Cardiac muscle cell (in vitro differentiated cells and primary cell): ENCODE results near the gene FANCL. TPM values are rescaled to one million over a fixed set of nuclear protein-coding genes. Genes with fewer than 3 reads are reported as not detected.
A peak's percentile ranks its signal among the peaks of the same experiment; 100 is the strongest.
"Not testable (repeated sequence)": the region's sequence is repeated elsewhere in the genome, so short reads cannot be mapped to it uniquely, and the experiment has no call there.

Experiments used
- DNase-seq, 2 donors: peaks; one replicate each; pipeline versions ENCODE4 v3.0.0 to v3.0.0-alpha.2; 2010 to 2017; ENCODE audit warnings: low read depth in 1 of 2, low spot score in 1 of 2
- H3K27ac ChIP-seq: fragments of 200-600 bp; sonication (generic); 2 replicates; pipeline ENCODE4 v1.5.1; 2016
- H3K27me3 ChIP-seq: fragments of 200-600 bp; sonication (generic); 2 replicates; pipeline ENCODE4 v1.6.0; 2016; ENCODE audit warnings: control low read depth
- H3K36me3 ChIP-seq: fragments of 200-600 bp; sonication (generic); 2 replicates; pipeline ENCODE4 v1.5.1; 2016; ENCODE audit warnings: control low read depth
- H3K4me1 ChIP-seq: fragments of 200-600 bp; sonication (generic); 2 replicates; pipeline ENCODE4 v1.8.1; 2017; ENCODE audit warnings: low read depth, mild to moderate bottlenecking, mixed run types
- H3K4me3 ChIP-seq: fragments of 200-600 bp; sonication (generic); 2 replicates; pipeline ENCODE4 v1.5.1; 2016; ENCODE audit warnings: mild to moderate bottlenecking
- H3K9me3 ChIP-seq: fragments of 200-600 bp; sonication (generic); 2 replicates; pipeline ENCODE4 v1.5.1; 2017; ENCODE audit warnings: low read depth, mild to moderate bottlenecking, control low read depth
- polyA plus RNA-seq: library from polyadenylated mRNA; unstranded; fragments of >200 nt; fragmentation: Nextera tagmentation; extraction: Ambion mirVana; gene quantifications from 2 replicates; pipeline ENCODE4 v1.2.1, GENCODE V29; 2016
- total RNA-seq: library from RNA; depleted of rRNA; stranded (reverse); fragments of >200 nt; gene quantifications from 2 replicates; pipeline ENCODE4 v1.2.3, GENCODE V29; 2016
- TF ChIP-seq, protein P1 (sequence below): IDR thresholded peaks from 2 replicates; pipeline ENCODE4 v1.5.1; 2012; ENCODE audit warnings: low read depth, mild to moderate bottlenecking, low read length

FANCL gene
- total and polyA plus RNA-seq, 2 experiments from 2014 or later = 33.3 to 51.3 TPM

DNA sequence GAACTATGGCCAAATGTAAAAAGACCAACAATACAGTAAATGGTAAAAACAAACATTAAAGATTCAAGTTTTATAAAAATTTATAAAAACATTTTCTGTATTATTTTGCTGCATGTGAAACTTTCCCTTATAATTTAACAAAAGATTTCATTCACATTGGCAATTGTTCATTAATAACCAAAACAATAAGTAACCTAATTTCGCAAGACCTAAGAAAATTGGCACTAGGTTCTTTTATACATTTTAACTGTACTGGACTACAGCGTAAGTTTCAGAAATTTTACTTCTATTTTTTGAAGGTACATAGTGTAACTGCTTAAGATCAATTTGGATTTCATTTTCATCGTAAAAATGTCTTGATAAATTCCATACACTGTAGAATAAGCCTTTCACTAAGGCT lies 77.2 kb downstream of the FANCL start:
- TF ChIP-seq, protein P1, sequence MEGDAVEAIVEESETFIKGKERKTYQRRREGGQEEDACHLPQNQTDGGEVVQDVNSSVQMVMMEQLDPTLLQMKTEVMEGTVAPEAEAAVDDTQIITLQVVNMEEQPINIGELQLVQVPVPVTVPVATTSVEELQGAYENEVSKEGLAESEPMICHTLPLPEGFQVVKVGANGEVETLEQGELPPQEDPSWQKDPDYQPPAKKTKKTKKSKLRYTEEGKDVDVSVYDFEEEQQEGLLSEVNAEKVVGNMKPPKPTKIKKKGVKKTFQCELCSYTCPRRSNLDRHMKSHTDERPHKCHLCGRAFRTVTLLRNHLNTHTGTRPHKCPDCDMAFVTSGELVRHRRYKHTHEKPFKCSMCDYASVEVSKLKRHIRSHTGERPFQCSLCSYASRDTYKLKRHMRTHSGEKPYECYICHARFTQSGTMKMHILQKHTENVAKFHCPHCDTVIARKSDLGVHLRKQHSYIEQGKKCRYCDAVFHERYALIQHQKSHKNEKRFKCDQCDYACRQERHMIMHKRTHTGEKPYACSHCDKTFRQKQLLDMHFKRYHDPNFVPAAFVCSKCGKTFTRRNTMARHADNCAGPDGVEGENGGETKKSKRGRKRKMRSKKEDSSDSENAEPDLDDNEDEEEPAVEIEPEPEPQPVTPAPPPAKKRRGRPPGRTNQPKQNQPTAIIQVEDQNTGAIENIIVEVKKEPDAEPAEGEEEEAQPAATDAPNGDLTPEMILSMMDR = no peak
- H3K4me1 ChIP-seq = no peaks in the 10 kb centered on the region

GRCh38 chr2:58158481-58158880 lies 82.6 kb downstream of the FANCL start:
- H3K4me1 ChIP-seq = no peaks in the 10 kb centered on the region
- no peaks in the 10 kb centered on the region for H3K9me3 ChIP-seq
- H3K36me3 ChIP-seq = peaks cover 30% of the 10 kb centered on the region
- TF ChIP-seq, protein P1 = no peak
- H3K4me3 ChIP-seq = no peak overlapping the region
- no peaks in the 10 kb centered on the region for H3K27me3 ChIP-seq
- no peak overlapping the region for H3K27ac ChIP-seq
- peak in 1 of 2 donors; percentile 37 for DNase-seq

More for the DNA sequence above, 77.2 kb downstream of the FANCL start:
- Histone ChIP-seq H3K27me3 (no peaks in the 10 kb centered on the region), H3K27ac (no peak overlapping the region), H3K36me3 (peaks cover 35% of the 10 kb centered on the region), H3K9me3 (no peaks in the 10 kb centered on the region), H3K4me3 (no peak overlapping the region)
- DNase-seq = no peak

GRCh38 chr2:58157754-58158153 lies 83.4 kb downstream of the FANCL start:
- H3K27me3 ChIP-seq = no peaks in the 10 kb centered on the region
- no peak overlapping the region for H3K27ac ChIP-seq
- H3K9me3 ChIP-seq = no peaks in the 10 kb centered on the region
- H3K4me1 ChIP-seq = no peaks in the 10 kb centered on the region
- no peak for DNase-seq
- no peak overlapping the region for H3K4me3 ChIP-seq
- TF ChIP-seq, protein P1 = no peak
- H3K36me3 ChIP-seq = peaks cover 30% of the 10 kb centered on the region

- TF ChIP-seq, protein P1 = no peak
- Histone ChIP-seq H3K4me3 (no peak overlapping the region), H3K4me1 (no peaks in the 10 kb centered on the region), H3K9me3 (no peaks in the 10 kb centered on the region), H3K27me3 (no peaks in the 10 kb centered on the region), H3K36me3 (peaks cover 29% of the 10 kb centered on the region), H3K27ac (no peak overlapping the region)
- DNase-seq = no peak
These were observed 84.3 kb downstream of the FANCL start for GRCh38 chr2:58156780-58157179.

DNA sequence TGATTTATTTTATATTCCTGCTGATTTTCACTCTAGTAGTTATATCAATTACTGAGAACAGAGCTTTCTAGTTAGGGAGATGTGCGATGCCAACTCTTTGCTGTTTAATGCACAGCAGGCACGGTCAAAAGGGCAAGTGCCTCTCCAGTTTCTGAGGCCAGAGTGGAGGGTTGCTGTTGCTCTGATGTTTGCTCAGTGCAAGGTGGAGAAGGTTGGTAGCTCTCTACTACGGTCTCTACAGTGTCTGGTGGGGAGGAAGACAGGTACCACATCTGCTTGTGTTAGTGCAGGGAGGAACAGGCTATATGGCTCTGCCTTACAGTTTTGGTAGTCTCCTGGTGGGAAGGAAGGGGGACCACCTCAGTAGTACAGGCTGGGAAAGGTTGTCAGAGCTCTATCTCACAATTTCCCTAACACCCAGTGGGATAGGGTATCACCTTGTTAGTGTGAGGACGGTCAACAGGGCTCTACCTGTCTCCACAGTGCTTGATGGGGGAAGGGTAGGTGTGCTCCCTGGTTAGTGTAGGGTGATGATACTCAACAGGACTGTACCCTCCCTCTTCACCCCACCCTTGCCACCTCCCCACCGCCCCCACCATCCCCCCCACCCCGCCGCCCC lies 85.9 kb downstream of the FANCL start:
- Histone ChIP-seq H3K4me1 (no peaks in the 10 kb centered on the region), H3K4me3 (no peak overlapping the region), H3K27ac (no peak overlapping the region), H3K36me3 (peaks cover 16% of the 10 kb centered on the region), H3K9me3 (no peaks in the 10 kb centered on the region), H3K27me3 (no peaks in the 10 kb centered on the region)
- TF ChIP-seq, protein P1 = no peak
- peak in 1 of 2 donors; percentile 2 for DNase-seq

GRCh38 chr2:58146707-58147106 lies 94.4 kb downstream of the FANCL start:
- Histone ChIP-seq H3K36me3 (no peaks in the 10 kb centered on the region), H3K9me3 (no peaks in the 10 kb centered on the region), H3K27ac (no peak overlapping the region), H3K4me3 (no peak overlapping the region), H3K27me3 (no peaks in the 10 kb centered on the region), H3K4me1 (no peaks in the 10 kb centered on the region)
- DNase-seq = no peak
- TF ChIP-seq, protein P1 = no peak

GRCh38 chr2:58145769-58146168 lies 95.4 kb downstream of the FANCL start:
- H3K9me3 ChIP-seq, H3K27ac ChIP-seq, H3K4me1 ChIP-seq, DNase-seq, H3K4me3 ChIP-seq, H3K27me3 ChIP-seq, H3K36me3 ChIP-seq: not testable (repeated sequence)
